MM.1S (cell line): ENCODE data around the gene SERPINA6.

Experiments used
- DNase-seq: peaks from one replicate; pipeline ENCODE4 v3.0.0-alpha.2; 2015
- H2AFZ ChIP-seq: fragments of 300-600 bp; sonication (generic); 2 replicates; pipeline ENCODE4 v1.6.0; 2016; ENCODE audit warnings: antibody characterized with exemption, low read length
- H3F3A ChIP-seq: fragments of 300-600 bp; sonication (generic); 2 replicates; pipeline ENCODE4 v1.6.1; 2016; ENCODE audit warnings: mild to moderate bottlenecking, antibody characterized with exemption, low read length, moderate library complexity, mixed read lengths; ENCODE audit not compliant: insufficient read depth
- H3K27ac ChIP-seq: fragments of 300-600 bp; sonication (generic); 2 replicates; pipeline ENCODE4 v1.5.1; 2016; ENCODE audit warnings: mild to moderate bottlenecking, low read length
- H3K27me3 ChIP-seq: fragments of 300-600 bp; sonication (generic); replicated peaks from 2 replicates; pipeline ENCODE4 v1.6.0; 2016; ENCODE audit warnings: low read length; ENCODE audit not compliant: insufficient read depth
- H3K36me3 ChIP-seq: fragments of 300-600 bp; sonication (generic); replicated peaks from 2 replicates; pipeline ENCODE4 v1.6.1; 2016; ENCODE audit warnings: mild to moderate bottlenecking, low read length, mixed read lengths; ENCODE audit not compliant: insufficient read depth
- H3K4me1 ChIP-seq: fragments of 300-600 bp; sonication (generic); 2 replicates; pipeline ENCODE4 v1.6.1; 2016; ENCODE audit warnings: low read length, mixed read lengths
- H3K4me2 ChIP-seq: fragments of 300-600 bp; sonication (generic); 2 replicates; pipeline ENCODE4 v1.6.0; 2016; ENCODE audit warnings: low read depth, low read length
- H3K4me3 ChIP-seq: fragments of 300-600 bp; sonication (generic); 2 replicates; pipeline ENCODE4 v1.5.1; 2016; ENCODE audit warnings: low read length, mixed read lengths
- H3K79me2 ChIP-seq: fragments of 300-600 bp; sonication (generic); 2 replicates; pipeline ENCODE4 v1.6.1; 2016; ENCODE audit warnings: mixed run types, low read length, mixed read lengths
- H3K9ac ChIP-seq: fragments of 300-600 bp; sonication (generic); 2 replicates; pipeline ENCODE4 v1.6.1; 2016; ENCODE audit warnings: low read length, mixed read lengths
- H3K9me2 ChIP-seq: fragments of 300-600 bp; sonication (generic); replicated peaks from 2 replicates; pipeline ENCODE4 v1.6.1; 2016; ENCODE audit warnings: mild to moderate bottlenecking, low read length, mixed read lengths; ENCODE audit not compliant: insufficient read depth
- H3K9me3 ChIP-seq: fragments of 300-600 bp; sonication (generic); replicated peaks from 2 replicates; pipeline ENCODE4 v1.6.1; 2016; ENCODE audit warnings: mild to moderate bottlenecking, low read length, mixed read lengths; ENCODE audit not compliant: insufficient read depth
- H4K20me1 ChIP-seq: fragments of 300-600 bp; sonication (generic); 2 replicates; pipeline ENCODE4 v1.6.1; 2016; ENCODE audit warnings: mild to moderate bottlenecking, low read length, moderate library complexity, mixed read lengths; ENCODE audit not compliant: insufficient read depth
- EZH2 ChIP-seq: fragments of 300-600 bp; sonication (generic); optimal IDR thresholded peaks from 2 replicates; pipeline ENCODE3; 2017; ENCODE audit warnings: low read depth, mild to moderate bottlenecking, antibody characterized with exemption, low read length, mixed read lengths
- EZH2phosphoT487 ChIP-seq: fragments of 300-600 bp; sonication (generic); IDR thresholded peaks from 2 replicates; pipeline ENCODE4 v1.6.1; 2018; ENCODE audit warnings: antibody characterized with exemption, low read length
- TF ChIP-seq, protein P1 (sequence below): fragments of 300-600 bp; sonication (generic); IDR thresholded peaks from 2 replicates; pipeline ENCODE4 v1.5.1; 2016; ENCODE audit warnings: antibody characterized with exemption, low read length, mixed read lengths

Gene SERPINA6

DNA sequence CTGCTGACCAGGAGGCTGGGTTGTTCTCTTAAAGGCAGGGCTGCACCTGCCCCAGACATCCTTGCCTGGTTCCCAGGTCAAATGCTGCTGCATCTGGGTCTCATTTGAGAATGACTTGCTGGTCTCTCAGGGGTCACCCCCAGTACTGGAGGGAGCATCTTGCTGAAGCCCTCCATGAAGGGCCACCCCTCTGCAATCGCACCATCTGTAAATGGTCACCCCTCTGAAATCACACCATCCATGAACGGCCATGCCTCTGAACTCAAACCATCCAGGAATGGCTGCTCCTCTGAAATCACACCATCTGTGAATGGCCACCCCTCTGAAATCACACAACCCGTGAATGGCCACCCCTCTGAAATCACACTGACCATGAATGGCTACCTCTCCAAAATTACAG, 7.3 kb upstream of the SERPINA6 start:
- Histone ChIP-seq H4K20me1 (no peaks in the 10 kb centered on the region), H3K79me2 (no peaks in the 10 kb centered on the region), H3K4me1 (no peaks in the 10 kb centered on the region), H3K9ac (no peak overlapping the region), H3K27ac (no peak overlapping the region), H3K9me3 (no peaks in the 10 kb centered on the region), H2AFZ (no peak overlapping the region), H3K27me3 (no peaks in the 10 kb centered on the region), H3K4me2 (no peak overlapping the region), H3F3A (no peaks in the 10 kb centered on the region), H3K9me2 (no peaks in the 10 kb centered on the region), H3K4me3 (no peak overlapping the region), H3K36me3 (no peaks in the 10 kb centered on the region)
- no peak for TF ChIP-seq EZH2phosphoT487
- TF ChIP-seq, protein P1, sequence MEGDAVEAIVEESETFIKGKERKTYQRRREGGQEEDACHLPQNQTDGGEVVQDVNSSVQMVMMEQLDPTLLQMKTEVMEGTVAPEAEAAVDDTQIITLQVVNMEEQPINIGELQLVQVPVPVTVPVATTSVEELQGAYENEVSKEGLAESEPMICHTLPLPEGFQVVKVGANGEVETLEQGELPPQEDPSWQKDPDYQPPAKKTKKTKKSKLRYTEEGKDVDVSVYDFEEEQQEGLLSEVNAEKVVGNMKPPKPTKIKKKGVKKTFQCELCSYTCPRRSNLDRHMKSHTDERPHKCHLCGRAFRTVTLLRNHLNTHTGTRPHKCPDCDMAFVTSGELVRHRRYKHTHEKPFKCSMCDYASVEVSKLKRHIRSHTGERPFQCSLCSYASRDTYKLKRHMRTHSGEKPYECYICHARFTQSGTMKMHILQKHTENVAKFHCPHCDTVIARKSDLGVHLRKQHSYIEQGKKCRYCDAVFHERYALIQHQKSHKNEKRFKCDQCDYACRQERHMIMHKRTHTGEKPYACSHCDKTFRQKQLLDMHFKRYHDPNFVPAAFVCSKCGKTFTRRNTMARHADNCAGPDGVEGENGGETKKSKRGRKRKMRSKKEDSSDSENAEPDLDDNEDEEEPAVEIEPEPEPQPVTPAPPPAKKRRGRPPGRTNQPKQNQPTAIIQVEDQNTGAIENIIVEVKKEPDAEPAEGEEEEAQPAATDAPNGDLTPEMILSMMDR: no peak
- no peak for TF ChIP-seq EZH2
- DNase-seq: no peak

DNA sequence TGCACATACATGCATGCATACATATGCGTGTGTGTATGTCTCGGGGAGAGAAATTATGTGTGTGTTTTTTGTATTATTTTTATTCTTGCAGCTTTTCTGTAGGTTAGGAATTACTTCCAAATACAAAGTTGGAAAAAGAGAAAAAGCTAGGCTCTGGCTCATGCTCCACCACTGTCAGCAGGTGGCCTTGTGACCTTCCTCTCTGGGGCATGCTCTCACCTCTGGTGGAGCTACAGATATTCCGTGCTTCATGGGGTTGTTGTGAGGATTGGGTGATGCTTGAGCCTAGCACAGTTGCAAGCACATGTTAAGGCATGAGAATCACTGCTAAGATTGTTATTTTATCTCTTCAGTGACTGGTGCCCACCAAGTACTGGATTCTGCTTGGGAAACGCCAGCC, 6.7 kb upstream of the SERPINA6 start:
- no peak for DNase-seq
- no peak overlapping the region for H3K27ac ChIP-seq

DNA sequence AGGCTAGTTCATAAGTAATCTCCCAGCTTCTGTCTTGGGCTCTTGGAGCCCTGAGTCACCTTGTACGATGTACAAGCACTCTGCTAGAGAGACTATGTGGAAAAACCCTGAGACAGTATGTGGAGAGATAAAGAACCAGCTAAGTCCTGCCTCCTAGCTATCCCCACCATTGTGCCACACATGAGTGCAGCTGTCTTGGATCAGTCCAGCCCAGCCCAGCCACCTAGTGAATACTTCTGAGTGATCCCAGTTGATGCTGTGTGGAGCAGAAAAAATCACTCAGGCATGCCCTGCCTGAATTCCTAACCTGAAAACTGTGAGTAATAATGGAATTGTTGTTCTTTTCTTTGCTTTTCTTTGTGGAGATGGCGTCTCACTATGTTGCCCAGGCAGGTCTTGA, 5.1 kb upstream of the SERPINA6 start:
- H3K27ac ChIP-seq: no peak overlapping the region
- H3F3A ChIP-seq: no peaks in the 10 kb centered on the region
- H3K27me3 ChIP-seq: no peaks in the 10 kb centered on the region
- H3K79me2 ChIP-seq: no peaks in the 10 kb centered on the region
- H3K4me1 ChIP-seq: no peaks in the 10 kb centered on the region
- no peaks in the 10 kb centered on the region for H3K36me3 ChIP-seq
- H3K9me2 ChIP-seq: no peaks in the 10 kb centered on the region
- no peak overlapping the region for H3K4me3 ChIP-seq
- no peaks in the 10 kb centered on the region for H4K20me1 ChIP-seq
- no peaks in the 10 kb centered on the region for H3K9me3 ChIP-seq
- no peak overlapping the region for H2AFZ ChIP-seq
- H3K4me2 ChIP-seq: no peak overlapping the region
- no peak overlapping the region for H3K9ac ChIP-seq
- TF ChIP-seq, protein P1: no peak
- TF ChIP-seq EZH2 (no peak), EZH2phosphoT487 (no peak)
- no peak for DNase-seq

More for the DNA sequence above, 6.7 kb upstream of the SERPINA6 start:
- H3K36me3 ChIP-seq: no peaks in the 10 kb centered on the region
- no peak overlapping the region for H3K4me2 ChIP-seq
- H3K9me3 ChIP-seq: no peaks in the 10 kb centered on the region
- no peaks in the 10 kb centered on the region for H3F3A ChIP-seq
- no peak overlapping the region for H2AFZ ChIP-seq
- H3K4me3 ChIP-seq: no peak overlapping the region
- H3K4me1 ChIP-seq: no peaks in the 10 kb centered on the region
- H3K9me2 ChIP-seq: no peaks in the 10 kb centered on the region
- TF ChIP-seq EZH2 (no peak), EZH2phosphoT487 (no peak)
- TF ChIP-seq, protein P1: no peak
- no peaks in the 10 kb centered on the region for H4K20me1 ChIP-seq
- no peak overlapping the region for H3K9ac ChIP-seq
- no peaks in the 10 kb centered on the region for H3K79me2 ChIP-seq
- no peaks in the 10 kb centered on the region for H3K27me3 ChIP-seq
